A673 (cell line): Measurements from ENCODE around the gene ALDH7A1.

Source experiments
- EZH2 ChIP-seq: fragments of 200-600 bp; sonication (generic); IDR thresholded peaks from 2 replicates; pipeline ENCODE4 v1.6.1; 2017; ENCODE audit warnings: borderline replicate concordance, low read depth, mild to moderate bottlenecking, mixed read lengths, antibody characterized with exemption, low read length; ENCODE audit not compliant: poor library complexity, severe bottlenecking
- TF ChIP-seq, protein P1 (sequence below): fragments of 300-800, 200-600 bp; sonication (generic); conservative IDR thresholded peaks from 2 replicates; pipeline ENCODE4 v1.5.1; 2017; ENCODE audit warnings: low read depth, mild to moderate bottlenecking, antibody characterized with exemption, low read length, moderate library complexity, mixed read lengths

DNA sequence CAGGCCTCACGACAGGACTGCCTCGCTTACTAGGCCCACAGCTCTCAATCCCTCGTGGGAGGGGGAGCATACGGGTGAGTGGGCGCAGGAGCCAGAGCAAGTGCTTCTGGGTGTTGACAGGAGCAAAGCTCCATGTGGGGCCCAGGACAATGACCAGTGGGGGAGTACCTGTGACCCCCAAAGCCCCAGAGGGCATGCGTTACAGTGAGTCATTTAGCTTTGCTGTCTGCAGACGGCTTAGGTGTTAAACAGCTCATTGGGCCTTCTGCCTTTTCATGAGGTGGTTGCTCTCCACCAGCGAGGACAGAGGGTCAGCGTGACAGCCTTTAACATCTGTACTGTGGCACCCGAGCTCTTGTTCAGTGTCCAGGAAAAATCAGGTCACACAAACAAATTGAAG lies 93.6 kb downstream of the ALDH7A1 start:
- TF ChIP-seq, protein P1, sequence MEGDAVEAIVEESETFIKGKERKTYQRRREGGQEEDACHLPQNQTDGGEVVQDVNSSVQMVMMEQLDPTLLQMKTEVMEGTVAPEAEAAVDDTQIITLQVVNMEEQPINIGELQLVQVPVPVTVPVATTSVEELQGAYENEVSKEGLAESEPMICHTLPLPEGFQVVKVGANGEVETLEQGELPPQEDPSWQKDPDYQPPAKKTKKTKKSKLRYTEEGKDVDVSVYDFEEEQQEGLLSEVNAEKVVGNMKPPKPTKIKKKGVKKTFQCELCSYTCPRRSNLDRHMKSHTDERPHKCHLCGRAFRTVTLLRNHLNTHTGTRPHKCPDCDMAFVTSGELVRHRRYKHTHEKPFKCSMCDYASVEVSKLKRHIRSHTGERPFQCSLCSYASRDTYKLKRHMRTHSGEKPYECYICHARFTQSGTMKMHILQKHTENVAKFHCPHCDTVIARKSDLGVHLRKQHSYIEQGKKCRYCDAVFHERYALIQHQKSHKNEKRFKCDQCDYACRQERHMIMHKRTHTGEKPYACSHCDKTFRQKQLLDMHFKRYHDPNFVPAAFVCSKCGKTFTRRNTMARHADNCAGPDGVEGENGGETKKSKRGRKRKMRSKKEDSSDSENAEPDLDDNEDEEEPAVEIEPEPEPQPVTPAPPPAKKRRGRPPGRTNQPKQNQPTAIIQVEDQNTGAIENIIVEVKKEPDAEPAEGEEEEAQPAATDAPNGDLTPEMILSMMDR: no peak
- no peak for TF ChIP-seq EZH2
